HG02885 (cell line): ENCODE results near the gene ATG2B.

Experiments
- ATAC-seq: cut with Tn5 transposase; IDR thresholded peaks from one replicate; pipeline ENCODE4 v1.9.1; 2021; ENCODE audit warnings: mild to moderate bottlenecking; ENCODE audit not compliant: unreplicated experiment, poor library complexity

Gene ATG2B

GRCh38 chr14:96232506-96232905 lies 130.6 kb downstream of the ATG2B start:
- ATAC-seq, result no peak

GRCh38 chr14:96231526-96232130 lies 131.5 kb downstream of the ATG2B start:
- no peak for ATAC-seq

GRCh38 chr14:96231056-96231455 lies 132.1 kb downstream of the ATG2B start:
- ATAC-seq, result no peak

- ATAC-seq, result no peak
Measured at GRCh38 chr14:96229315-96229714, 133.8 kb downstream of the ATG2B start.
